Psoas muscle (tissue), 8 donors: ENCODE results near the gene B9D1. TPM values are rescaled to one million over a fixed set of nuclear protein-coding genes. Genes with fewer than 3 reads are reported as not detected.
A peak's percentile ranks its signal among the peaks of the same experiment; 100 is the strongest.

Experiments
- ATAC-seq, 4 donors: fragments of 200-7000 bp; cut with Tn5 transposase; one replicate each; pipeline ENCODE4 v1.9.1; 2020; ENCODE audit warnings: moderate library complexity in 3 of 4, mild to moderate bottlenecking in 2 of 4
- DNase-seq, 2 donors: peaks; one replicate each; pipeline ENCODE4 v3.0.0-alpha.2; 2020
- H3K27ac ChIP-seq: fragments of 200-600 bp; one replicate; pipeline ENCODE4 v1.8.0; 2022
- H3K27me3 ChIP-seq, 3 donors: fragments of 200-600 bp in 1 of 3; one replicate each; pipeline versions ENCODE4 v1.6.1 to v1.8.0; 2013 to 2022; ENCODE audit warnings: low read length in 2 of 3, mild to moderate bottlenecking in 2 of 3, moderate library complexity in 1 of 3; ENCODE audit not compliant: insufficient read depth in 3 of 3
- H3K36me3 ChIP-seq, 2 donors: fragments of 200-600 bp in 1 of 2; one replicate each; pipeline versions ENCODE4 v1.6.1 to v1.8.0; 2013 to 2022; ENCODE audit warnings: low read depth in 1 of 2, mild to moderate bottlenecking in 1 of 2, moderate library complexity in 1 of 2; ENCODE audit not compliant: insufficient read depth in 1 of 2
- H3K4me1 ChIP-seq: fragments of 200-600 bp; one replicate; pipeline ENCODE4 v1.8.0; 2022
- H3K4me3 ChIP-seq: fragments of 200-600 bp; one replicate; pipeline ENCODE4 v1.8.0; 2022; ENCODE audit warnings: mild to moderate bottlenecking
- H3K9me3 ChIP-seq: fragments of 200-600 bp; one replicate; pipeline ENCODE4 v1.8.0; 2022
- CTCF ChIP-seq: fragments of 200-600 bp; IDR thresholded peaks from one replicate; pipeline ENCODE4 v1.8.0; 2022; ENCODE audit warnings: antibody characterized with exemption
- WGBS, 3 donors: extraction: QIAGEN DNeasy Blood & Tissue Kit; methylation state at CpG; one replicate each; pipeline versions ENCODE4 v1.1.6 to v1.1.7; 2013; 5-methylcytosine and 5-hydroxymethylcytosine counted together
- intact Hi-C, 2 donors: fragments of 100-400 bp; cut with DNase I; formaldehyde crosslinking; loops; one replicate each; pipeline versions ENCODE4 v1.11.0 to v1.14.2; 2022
- polyA plus RNA-seq, 3 donors: library from polyadenylated mRNA; stranded (reverse); fragments of 200-250 nt; gene quantifications; one replicate each; pipeline ENCODE4 v1.2.3, GENCODE V29; 2013
- total RNA-seq, 4 donors: library from RNA; stranded (reverse); fragmentation: NEBNext Ultra II Directional in 2 of 4; extraction: Animal tissue kit (Norgen Biotek cat#: 25700) in 2 of 4; gene quantifications; one replicate each; pipeline versions ENCODE4 v1.2.1 to v1.2.4, GENCODE V29; 2021 to 2023
- donor health status: healthy with polysubstance abuse.
- donor health status: DM: no; HTN: no; CAD: no; lungs with moderate emphysema.
- donor health status: Bipolar disorder and iron deficiency.
- donor health status: healthy.
- donor health status: DM: yes; HTN: yes; CAD: no.
- donor health status: DM: no; HTN: no; CAD: no.
- donor health status: DM: no; HTN: no; CAD: no.
- donor health status: DM: yes; HTN: yes; CAD: no.

B9D1 gene
- total and polyA plus RNA-seq, 7 donors = 4.7 to 9.2 (median 7.0) TPM

- no peak for TF ChIP-seq CTCF
- no peak for ATAC-seq
- Histone ChIP-seq H3K27me3 (no peaks in the 10 kb centered on the region), H3K9me3 (no peaks in the 10 kb centered on the region), H3K36me3 (no peaks in the 10 kb centered on the region), H3K4me1 (peaks cover 9% of the 10 kb centered on the region), H3K4me3 (no peak overlapping the region), H3K27ac (no peak overlapping the region)
- intact Hi-C loops = no loop called here
- WGBS, 3 donors = 65 to 76% (median 71%) methylated on average over 7 of the region's 7 CpGs
- no peak for DNase-seq
Observed at GRCh38 chr17:19391432-19391831, 28.9 kb upstream of the B9D1 start.

- DNase-seq (no peak), ATAC-seq (no peak)
- WGBS, 3 donors = 93 to 100% (median 100%) methylated on average over 2 of the region's 2 CpGs
- no peak for TF ChIP-seq CTCF
- H3K4me1 ChIP-seq = peaks cover 14% of the 10 kb centered on the region
- H3K9me3 ChIP-seq = no peaks in the 10 kb centered on the region
- intact Hi-C loops = no loop called here
- no peak overlapping the region for H3K27ac ChIP-seq
- no peak overlapping the region for H3K4me3 ChIP-seq
- no peaks in the 10 kb centered on the region for H3K36me3 ChIP-seq
- H3K27me3 ChIP-seq = no peaks in the 10 kb centered on the region
Observed at GRCh38 chr17:19390951-19391350, 28.4 kb upstream of the B9D1 start.

GRCh38 chr17:19388791-19389785 is 26.6 kb upstream of the B9D1 start:
- H3K36me3 ChIP-seq = peaks cover 0 to 14% of the 10 kb centered on the region in 2 donors
- intact Hi-C loops = no loop called here
- 68 to 78% (median 78%) methylated on average over 5 of the region's 5 CpGs for WGBS, 3 donors
- H3K27me3 ChIP-seq = no peaks in the 10 kb centered on the region
- no peak for TF ChIP-seq CTCF
- no peak overlapping the region for H3K27ac ChIP-seq
- DNase-seq = no peak
- H3K4me3 ChIP-seq = no peak overlapping the region
- H3K4me1 ChIP-seq = peaks cover 19% of the 10 kb centered on the region
- no peak for ATAC-seq
- H3K9me3 ChIP-seq = no peaks in the 10 kb centered on the region

GRCh38 chr17:19387921-19388521 is 25.5 kb upstream of the B9D1 start:
- peak overlapping the region; percentile 53 for H3K27ac ChIP-seq
- no peak for TF ChIP-seq CTCF
- no peaks in the 10 kb centered on the region for H3K27me3 ChIP-seq
- H3K4me3 ChIP-seq = no peak overlapping the region
- peak in 1 of 4 donors; percentile 18 for ATAC-seq
- H3K36me3 ChIP-seq = peaks cover 0 to 25% of the 10 kb centered on the region in 2 donors
- WGBS, 3 donors = 89 to 100% (median 94%) methylated on average over 2 of the region's 2 CpGs
- no peak for DNase-seq
- intact Hi-C loops = no loop called here
- H3K9me3 ChIP-seq = no peaks in the 10 kb centered on the region
- H3K4me1 ChIP-seq = peaks cover 19% of the 10 kb centered on the region
